HG03460 (cell line): ENCODE measurements around the gene CCDC70.
"Not testable (repeated sequence)": the region's sequence is repeated elsewhere in the genome, so short reads cannot be mapped to it uniquely, and the experiment has no call there.

Experiments
- ATAC-seq: cut with Tn5 transposase; IDR thresholded peaks from one replicate; pipeline ENCODE4 v1.9.1; 2021; ENCODE audit not compliant: unreplicated experiment

The CCDC70 gene

DNA sequence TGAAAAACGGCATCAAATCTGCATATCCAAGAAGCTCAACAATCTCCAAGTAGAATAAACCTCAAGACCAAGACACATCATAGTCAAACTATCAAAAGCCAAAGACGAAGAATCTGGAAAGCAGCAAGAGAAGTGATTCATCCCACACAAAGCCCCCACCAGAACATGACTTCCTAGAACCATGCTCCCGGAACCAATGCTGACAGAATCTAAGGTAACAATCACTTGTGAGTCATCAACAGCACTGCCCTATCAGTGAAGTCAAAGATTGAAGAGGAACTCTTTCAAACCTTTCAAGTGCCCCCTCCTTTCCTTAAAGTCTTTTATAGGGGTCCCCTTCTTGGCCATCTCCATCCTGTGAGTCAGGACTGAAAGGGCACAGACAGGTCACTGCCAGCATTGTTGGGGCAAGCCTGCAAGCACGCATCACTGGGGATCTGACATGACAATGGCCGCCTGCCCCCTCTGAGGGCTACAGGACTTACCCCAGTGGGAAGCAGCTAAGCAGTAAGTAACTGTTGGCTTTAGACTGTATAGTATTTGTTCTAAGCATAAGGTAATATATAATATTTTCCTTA is at the start of gene CCDC70:
Gene CCDC70, plus strand, starts transcription at position 247 of the 578 bp plus-strand sequence. CDS start 3,443 bp downstream, outside the sequence.
- ATAC-seq: no peak

DNA sequence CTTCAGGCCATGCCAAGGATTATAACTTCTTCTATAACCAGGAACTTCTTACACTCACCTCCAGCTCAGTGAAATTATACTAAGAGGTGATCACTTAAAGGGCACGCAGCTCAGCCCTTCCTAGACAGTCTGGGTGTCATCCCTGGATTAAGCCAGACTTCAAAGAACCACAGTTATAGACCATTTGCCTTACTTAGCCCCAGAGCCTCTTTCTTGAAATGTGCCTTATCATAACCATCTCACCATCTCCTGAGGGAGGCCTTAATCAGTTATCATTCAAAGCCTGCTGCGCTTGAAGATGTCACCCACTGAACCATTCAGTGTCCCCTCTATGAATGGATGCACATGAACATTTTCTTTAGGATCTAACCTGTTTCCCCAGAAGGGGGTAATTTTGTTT is 47.7 kb upstream of the CCDC70 start:
- no peak for ATAC-seq

DNA sequence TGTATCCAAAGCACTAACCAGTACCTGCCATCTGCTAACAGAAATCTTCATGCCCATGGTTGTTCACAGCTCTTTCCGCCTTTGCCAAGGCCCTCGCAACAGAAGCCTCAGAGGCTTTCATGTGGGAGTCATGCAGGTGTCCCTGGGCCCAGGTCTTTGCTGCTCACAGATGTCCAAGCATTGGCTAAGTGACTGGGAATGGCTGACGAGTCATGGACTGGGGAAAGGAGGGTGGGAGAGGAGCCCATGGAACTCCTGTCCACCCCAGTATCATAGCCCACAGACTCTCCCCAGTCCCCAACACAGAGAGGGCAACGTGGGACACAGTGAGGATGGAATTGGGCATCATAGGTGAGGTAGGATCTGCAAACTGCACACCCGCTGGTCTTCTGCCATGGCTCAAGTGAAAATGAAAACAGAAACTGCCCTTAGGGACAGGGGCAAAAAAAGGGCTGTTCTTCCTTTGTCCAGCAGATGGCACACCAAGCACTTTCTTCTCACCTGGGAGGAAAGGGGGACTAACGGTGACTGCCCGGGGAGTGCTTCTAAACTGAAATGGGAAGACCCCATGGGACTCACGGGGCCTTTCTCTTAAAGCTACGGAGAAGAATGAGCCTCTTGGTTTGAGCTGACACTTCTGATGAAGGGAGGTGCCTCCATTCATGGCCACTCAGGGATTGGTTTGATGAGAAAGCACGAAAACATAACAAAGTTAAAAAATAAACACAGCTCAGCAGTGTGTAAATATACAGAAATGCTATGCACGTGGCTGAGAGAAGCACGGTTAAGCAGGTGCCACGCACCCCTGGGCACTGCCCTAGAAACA is 46.7 kb upstream of the CCDC70 start:
- ATAC-seq: peak; percentile 69

DNA sequence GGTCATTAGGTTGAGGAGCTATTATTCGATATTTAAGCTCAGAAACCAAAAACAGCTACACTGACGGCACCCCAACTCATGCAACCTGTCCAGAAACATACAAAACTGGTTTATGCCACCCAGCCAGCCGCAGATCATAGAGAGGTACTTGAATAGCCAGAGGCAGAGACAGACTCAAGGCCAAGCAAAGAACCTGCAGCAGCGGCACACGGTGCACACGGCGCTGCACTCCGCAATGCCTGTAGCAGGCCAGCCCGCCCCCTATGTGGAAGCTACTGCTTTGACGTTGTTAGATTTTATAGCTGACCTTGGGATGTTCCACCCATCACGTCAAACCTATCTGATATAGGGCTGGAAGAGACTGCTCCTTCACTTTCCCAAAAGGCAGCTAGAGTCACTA is 45.9 kb upstream of the CCDC70 start:
- no peak for ATAC-seq

DNA sequence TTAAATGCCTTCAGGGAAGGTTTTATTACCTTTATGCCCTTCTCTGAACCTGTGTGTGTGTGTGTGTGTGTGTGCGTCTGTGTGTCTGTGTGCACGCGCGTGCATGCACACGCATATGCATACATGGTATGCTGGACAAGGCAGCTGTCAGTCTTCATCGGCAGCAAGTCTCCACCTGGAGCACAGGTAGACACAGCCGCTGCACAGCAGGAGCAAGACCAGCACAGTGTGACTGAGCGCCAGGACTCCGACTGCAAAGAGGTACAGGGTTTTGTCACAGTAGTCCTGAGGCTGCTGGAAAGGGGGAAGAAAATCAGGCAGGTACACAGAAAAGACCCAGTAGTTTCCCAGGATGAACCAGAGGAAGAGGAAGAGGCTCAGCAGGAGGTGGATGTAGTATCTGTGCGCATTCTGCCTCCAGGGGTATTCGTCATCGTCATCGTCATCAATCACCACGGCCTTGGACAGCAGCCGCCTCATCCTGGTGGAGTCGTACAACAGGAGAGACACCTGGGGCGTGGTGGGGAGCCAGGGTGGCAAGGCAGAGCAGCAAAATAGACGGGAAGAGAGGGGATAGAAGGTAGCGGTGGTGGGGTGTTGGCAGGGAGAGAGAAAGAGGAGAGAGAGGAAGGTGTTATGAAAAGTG is 45.0 kb upstream of the CCDC70 start:
- no peak for ATAC-seq

DNA sequence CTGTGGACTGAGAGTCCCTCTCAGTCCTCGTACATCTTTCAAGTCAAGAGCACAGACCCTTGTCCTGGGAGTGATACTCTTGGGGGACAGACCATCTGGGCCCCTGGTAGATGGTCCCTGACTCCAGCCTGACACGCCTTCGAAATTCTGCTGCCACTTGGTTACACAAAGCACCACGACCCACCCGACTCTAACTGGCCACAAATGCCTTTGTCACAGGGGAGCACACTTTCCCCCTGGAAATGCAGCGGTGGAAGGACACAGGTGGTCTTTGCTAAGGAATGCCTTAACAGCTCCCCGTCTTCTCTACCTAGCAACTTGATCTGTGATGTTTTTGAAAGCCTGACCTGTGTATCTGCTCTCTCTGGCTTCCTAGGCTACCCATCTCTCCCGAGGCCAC is 44.1 kb upstream of the CCDC70 start:
- no peak for ATAC-seq

DNA sequence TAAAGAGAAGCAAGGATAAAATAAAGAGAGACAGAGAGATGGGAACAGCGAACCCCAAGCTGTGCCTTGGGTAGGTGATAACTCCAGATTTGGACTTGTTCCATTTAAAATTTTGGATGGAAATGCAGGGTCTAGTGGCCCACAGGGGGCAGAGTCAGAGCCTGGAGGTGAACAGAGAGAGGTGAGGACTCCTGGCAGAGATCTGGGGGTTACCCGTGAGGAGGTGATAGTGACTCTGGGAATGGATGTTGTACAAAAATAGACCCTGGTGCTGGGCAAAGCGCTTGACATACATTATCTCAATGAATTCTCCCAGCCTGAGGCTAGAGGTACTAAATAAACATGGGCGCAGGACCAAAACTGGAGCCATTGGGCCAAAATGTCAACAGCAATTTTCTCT is 43.5 kb upstream of the CCDC70 start:
- ATAC-seq: no peak

DNA sequence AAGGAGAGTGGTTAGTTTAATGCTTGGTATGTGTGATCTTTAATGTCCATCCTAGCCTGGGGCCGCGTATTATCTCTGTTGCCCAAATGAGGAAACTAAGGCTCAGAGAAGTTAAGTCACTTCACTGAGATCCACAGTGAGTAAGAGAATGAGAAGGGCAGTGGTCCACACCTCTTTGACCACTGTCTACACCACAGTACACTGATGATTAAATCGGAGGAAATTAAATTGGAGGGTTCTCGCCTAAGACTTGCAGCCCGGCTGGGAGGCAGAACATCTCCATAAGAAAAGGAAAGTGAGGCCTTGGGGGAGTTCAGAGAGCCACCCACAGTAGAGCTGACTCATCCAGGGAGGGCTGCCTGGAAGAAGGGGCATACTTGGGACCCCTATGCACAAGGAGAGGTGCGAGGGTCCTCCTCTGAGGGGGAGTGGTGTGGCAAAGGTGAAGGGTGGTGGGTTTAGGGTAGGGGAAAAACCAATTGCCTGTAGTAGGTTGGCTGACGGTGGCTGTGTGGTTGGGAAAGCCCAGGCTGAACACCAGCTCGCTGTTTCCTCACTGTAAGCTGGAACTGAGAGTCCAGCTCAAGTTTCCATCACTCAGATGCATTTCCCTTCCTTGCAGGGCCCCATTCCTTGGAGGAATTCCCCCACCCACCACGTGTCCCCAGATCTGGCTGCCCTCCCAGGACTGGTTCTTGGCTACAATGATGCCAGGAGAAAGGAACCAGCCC is 42.8 kb upstream of the CCDC70 start:
- no peak for ATAC-seq

DNA sequence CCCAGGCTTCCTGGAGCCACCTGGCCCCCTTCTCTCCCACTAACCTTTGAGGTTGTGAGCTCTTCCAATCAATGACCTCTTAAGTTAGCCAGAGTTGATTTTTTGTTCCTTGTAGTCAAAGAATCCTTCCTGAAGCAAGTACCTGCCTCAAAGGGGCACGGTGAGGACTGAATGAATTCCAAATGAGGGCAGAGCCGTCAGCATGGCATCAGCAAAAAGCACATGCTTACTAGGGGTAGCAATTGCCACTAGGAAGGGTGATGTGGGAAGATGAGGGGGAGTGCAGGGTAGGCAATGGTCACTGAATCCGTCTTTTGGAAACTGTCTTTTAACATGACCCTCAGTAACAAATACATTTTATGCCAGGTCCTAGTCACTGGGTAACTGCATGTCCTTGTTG is 42.2 kb upstream of the CCDC70 start:
- no peak for ATAC-seq

DNA sequence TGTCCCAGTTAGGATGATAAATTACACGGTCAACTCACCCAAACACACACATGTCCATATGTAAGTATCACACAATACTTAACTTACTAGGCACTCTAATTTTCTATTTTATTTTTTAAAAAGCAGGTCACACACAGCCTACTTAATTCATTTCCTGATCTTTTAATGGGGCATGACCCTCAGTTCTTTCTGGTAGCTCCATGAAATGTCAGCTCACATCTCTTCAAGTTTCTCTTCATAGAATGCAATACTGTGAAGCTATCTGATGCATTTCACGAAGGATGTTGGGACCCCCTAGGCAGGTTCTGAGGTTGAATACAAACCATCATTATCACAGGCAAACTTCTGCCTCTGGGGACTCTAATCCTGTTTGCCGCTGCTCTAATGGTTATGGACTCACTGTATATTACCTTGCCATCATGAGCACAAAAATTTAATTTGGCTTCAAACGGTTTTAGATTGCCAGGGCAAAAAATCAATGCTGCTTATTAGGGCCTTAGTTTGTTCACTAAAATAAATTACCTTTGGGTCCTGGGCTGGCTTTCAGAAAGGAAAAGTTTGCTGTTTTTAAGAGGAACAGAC is 41.7 kb upstream of the CCDC70 start:
- ATAC-seq: no peak

DNA sequence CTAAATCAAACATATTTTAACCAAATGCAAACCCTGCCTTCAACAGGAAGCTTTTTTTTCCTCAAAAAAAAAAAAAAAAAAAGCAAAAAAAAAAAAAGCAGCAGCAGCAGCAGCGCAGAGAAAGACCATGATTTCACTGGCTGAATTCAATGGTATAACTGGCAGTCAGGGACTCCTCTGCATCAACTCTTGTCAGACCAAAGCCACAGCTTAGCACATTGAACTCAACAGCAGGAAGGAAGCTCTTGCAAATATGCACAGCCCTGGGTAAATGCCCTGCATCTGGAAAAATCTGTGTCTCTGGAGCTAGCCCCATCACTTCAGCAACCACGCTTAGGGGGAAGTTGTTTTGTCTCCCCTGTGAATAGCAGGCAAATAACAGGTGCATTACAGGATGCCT is 40.2 kb upstream of the CCDC70 start:
- no peak for ATAC-seq

DNA sequence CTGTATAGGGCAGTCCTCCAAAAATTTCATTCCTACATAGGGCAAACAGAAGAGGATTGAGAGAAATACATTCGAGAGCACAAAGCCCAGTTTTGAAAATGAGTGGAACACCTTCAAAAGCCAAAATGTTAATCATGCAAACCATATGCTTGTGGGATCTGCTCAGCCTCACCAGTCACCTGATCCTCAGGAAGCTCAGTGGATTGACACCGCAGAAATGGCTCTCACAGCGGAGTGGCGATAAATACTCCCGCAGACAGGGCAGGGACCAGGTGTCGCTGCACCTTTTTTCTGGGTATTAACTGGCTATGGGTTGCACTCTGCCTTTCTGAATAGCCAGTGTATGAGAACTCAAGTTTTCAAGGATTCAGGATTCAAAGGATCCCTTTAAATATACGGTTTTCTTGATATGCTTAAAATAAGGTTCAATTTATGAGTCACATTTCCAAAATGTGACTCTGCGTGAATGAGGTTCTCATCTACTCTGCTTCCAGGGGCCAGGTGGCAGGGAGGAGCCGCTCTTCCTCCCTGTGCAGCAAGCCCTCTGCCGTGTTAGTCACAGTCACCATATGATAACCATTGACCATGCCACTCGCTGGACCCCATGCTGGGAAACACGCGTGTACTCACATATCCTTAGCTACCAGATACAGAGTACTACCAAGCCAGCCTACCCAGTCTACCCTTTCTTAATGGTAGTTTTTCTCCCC is 39.5 kb upstream of the CCDC70 start:
- ATAC-seq: no peak

DNA sequence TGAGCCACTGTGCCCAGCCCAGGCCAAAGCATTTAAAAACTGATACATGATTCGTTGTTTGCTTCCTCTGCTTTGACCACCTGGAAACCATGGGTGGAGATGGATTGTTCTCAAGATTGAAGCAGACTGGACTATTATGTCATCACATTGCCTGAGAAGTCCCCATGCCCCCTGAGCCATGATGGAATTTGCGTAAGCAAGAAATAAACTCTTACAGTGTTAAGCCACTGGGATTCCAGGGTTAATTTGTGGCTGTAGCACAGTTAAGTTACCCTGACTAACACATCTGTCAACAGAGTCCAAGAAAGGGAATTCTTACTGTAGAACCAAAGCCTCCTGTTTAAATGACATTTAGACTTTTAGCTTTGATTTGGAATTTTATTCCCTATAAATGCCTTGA is 38.4 kb upstream of the CCDC70 start:
- no peak for ATAC-seq

DNA sequence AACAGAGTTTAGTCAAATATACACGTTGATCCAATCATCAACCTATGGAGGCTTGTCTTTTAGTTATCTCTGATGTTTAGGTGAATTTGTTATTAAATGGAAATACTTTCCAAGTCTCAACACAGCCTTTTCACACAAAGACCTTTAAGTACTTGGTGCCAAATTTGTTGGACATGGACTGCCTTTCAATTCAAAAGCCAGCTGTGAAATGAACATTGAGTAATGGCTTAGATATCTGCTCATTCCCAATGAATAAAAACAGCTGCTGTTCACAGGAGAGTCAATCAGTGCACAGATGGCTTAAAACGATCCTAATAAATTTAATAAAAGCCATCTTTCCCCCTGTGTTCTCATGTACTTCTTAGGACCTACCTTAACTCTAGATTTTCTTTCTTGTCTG is 37.9 kb upstream of the CCDC70 start:
- ATAC-seq: no peak

DNA sequence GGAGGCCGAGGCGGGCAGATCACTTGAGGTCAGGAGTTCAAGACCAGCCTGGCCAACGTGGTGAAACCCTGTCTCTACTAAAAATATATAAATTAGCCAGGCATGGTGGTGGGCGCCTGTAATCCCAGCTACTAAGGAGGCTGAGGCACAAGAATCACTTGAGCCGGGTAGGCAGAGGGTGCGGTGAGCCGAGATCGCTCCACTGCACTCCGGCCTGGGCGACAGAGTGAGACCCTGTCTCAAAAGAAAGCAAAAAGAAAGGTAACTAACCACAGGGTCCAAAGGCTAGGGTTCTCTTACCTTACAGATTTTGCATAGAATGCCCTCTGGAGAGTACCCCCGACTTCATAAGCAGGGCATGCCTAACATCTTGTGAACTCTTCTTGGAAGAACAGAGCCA is 37.1 kb upstream of the CCDC70 start:
- ATAC-seq: not testable (repeated sequence)

DNA sequence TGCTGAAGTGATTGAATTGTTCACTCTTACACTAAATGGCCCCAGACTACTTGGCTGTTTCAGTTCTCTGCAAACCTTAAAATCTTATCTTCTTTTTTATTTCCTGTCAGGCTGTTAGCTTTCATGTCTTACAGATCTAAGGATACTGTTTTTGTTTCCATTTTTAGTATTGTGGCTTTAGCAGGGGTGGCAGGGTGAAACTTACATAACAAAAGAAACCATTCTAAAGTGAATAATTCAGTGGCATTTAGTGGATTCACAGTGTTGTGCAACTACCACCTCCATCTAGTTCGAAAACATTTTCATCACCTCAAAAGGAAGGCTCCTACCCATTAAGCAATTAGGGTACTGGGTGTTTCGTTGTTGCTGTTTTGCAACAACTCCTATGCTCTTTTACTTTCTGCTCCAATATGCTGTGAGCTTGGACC is 36.6 kb upstream of the CCDC70 start:
- no peak for ATAC-seq

DNA sequence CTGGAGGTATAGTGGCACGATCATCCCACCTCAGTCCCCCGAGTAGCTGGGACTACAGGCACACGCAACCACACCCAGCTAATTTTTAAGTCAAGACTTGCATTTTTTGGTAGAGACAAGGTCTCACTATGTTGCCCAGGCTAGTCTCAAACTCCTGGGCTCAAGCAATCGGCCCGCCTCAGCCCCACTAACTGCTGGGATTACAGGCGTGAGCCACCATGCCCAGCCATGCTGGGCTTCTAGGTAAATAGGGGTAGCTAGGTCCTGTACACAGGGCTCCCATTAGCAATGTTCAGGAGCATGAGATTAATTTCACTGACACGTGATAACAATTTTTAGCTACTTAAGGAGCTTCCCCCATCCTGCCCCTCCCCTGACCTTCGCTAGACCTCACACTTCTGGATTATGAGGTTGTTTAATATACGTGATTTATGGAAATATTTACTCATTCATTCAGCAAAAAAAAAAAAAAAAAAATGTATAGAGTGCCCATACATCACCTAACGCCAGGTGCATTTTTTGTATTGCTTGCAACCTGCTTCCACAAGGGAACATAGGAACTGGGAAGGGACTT is 36.0 kb upstream of the CCDC70 start:
- ATAC-seq: no peak

DNA sequence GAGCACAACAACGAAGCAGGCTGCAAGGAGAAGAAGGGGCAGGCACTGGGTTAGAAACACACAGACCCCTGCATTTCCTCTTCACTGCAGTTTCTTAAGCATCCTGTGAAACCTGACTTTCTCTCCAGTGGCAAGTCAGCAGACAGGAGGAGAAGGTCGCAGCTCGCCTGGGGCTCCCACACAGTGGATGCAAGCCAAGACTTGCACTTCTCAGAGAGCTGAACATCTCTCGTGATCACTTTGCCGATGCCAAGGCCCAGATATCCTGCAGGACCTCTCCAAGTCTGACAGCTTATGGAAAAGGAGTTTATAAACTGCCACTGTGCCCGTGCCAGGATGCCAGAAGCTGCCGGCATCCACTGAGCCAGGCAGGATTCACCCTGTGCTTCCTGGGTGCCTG is 35.2 kb upstream of the CCDC70 start:
- ATAC-seq: no peak

DNA sequence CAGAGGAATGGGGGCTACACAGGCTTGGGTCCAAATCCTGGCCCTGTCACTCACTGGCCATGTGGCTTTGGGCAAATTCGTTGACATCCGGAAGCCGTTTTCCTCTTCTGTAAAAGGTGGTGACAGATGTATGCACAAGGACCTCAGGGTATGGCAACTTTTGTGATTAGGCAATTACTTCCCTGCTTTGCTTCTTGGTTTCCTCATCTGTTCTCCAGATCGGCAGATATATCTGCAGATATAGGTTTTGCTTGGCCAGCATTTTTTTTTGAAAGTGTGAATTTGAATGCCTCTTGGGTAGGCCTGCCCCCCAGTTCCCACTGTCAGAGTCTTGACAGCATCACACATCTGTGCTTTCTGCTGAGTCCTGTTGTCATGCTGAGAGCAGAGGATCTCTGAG is 34.5 kb upstream of the CCDC70 start:
- no peak for ATAC-seq
